Measurements from ENCODE around the gene FMN1.

DNA sequence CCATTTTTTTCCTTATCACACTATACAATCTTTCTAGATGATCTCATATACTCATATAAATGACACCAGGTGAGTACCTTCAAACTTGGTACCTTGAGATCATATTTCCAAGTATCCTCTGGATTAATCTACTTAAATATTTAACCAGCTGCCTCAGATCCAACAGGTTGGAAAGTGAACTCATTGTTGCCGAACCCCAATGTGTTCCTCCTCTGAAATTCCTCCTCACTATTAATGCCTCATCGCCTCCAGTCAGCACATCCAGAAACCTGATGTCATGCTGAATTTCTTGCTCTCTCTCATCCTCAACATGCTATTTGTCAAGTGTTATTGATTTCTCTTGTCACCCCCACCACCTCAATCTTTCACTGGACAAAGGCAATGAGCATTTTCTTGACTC lies 221.8 kb downstream of the FMN1 start:
- no peak for TF ChIP-seq POLR2A (IDR thresholded peaks at IDR 0.05)
- TF ChIP-seq, protein P1, sequence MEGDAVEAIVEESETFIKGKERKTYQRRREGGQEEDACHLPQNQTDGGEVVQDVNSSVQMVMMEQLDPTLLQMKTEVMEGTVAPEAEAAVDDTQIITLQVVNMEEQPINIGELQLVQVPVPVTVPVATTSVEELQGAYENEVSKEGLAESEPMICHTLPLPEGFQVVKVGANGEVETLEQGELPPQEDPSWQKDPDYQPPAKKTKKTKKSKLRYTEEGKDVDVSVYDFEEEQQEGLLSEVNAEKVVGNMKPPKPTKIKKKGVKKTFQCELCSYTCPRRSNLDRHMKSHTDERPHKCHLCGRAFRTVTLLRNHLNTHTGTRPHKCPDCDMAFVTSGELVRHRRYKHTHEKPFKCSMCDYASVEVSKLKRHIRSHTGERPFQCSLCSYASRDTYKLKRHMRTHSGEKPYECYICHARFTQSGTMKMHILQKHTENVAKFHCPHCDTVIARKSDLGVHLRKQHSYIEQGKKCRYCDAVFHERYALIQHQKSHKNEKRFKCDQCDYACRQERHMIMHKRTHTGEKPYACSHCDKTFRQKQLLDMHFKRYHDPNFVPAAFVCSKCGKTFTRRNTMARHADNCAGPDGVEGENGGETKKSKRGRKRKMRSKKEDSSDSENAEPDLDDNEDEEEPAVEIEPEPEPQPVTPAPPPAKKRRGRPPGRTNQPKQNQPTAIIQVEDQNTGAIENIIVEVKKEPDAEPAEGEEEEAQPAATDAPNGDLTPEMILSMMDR (IDR thresholded peaks at IDR 0.05) = no peak
